T-cell (primary cell): ENCODE results near the gene BSND. TPM values are rescaled to one million over a fixed set of nuclear protein-coding genes. Genes with fewer than 3 reads are reported as not detected.

Experiments used
- ATAC-seq, 4 experiments: fragments of 200-7000 bp in 3 of 4; fragments of 150-1000 bp in 1 of 4; cut with Tn5 transposase; replicated peaks in 1 of 4; 1 replicate in 3 of 4; 2 replicates in 1 of 4; pipeline ENCODE4 v1.10.0; 2021; ENCODE audit warnings: moderate library complexity in 3 of 4, mild to moderate bottlenecking in 2 of 4, moderate number of reproducible peaks in 1 of 4
- CTCF ChIA-PET, 2 donors: fragments of 300-600 bp; sonication (Branson Sonifier 250); formaldehyde crosslinking; loops; one replicate each; lab custom pipeline; 2022; ENCODE audit warnings: antibody characterized with exemption in 2 of 2; lab: Charles Lee
- POLR2A ChIA-PET, 2 donors: fragments of 300-600 bp; sonication (Branson Sonifier 250); formaldehyde crosslinking; loops; one replicate each; lab custom pipeline; 2022; ENCODE audit warnings: antibody characterized with exemption in 2 of 2; lab: Charles Lee
- DNase-seq, 35 experiments: peaks; one replicate each; pipeline versions ENCODE4 v3.0.0 to v3.0.0-alpha.2; 2013 to 2023
- H3K27ac ChIP-seq: one replicate; pipeline ENCODE4 v1.5.1; 2013; ENCODE audit warnings: low read length
- H3K27me3 ChIP-seq, 2 experiments: replicated peaks in 1 of 2; 1 replicate in 1 of 2; 2 replicates in 1 of 2; pipeline versions ENCODE4 v1.6.1 to v1.7.0; 2013; ENCODE audit warnings: low read length in 1 of 2, mixed read lengths in 1 of 2; ENCODE audit not compliant: control insufficient read depth in 2 of 2, insufficient read depth in 2 of 2; ENCODE audit errors: extremely low read depth in 1 of 2
- H3K36me3 ChIP-seq, 2 donors: 1 replicate in 1 of 2; 2 replicates in 1 of 2; pipeline versions ENCODE4 v1.6.1 to v1.7.0; 2013; ENCODE audit warnings: low read length in 1 of 2; ENCODE audit not compliant: control insufficient read depth in 2 of 2, insufficient read depth in 1 of 2; ENCODE audit errors: extremely low read depth in 1 of 2
- H3K4me1 ChIP-seq, 2 experiments: 1 replicate in 1 of 2; 2 replicates in 1 of 2; pipeline versions ENCODE4 v1.6.1 to v1.7.0; 2013; ENCODE audit warnings: low read length in 2 of 2, mixed read lengths in 1 of 2; ENCODE audit not compliant: insufficient read depth in 2 of 2, control insufficient read depth in 1 of 2; ENCODE audit errors: extremely low read depth in 1 of 2
- H3K4me3 ChIP-seq, 2 donors: 1 replicate in 1 of 2; 2 replicates in 1 of 2; pipeline versions ENCODE4 v1.5.1 to v1.7.0; 2013; ENCODE audit warnings: mild to moderate bottlenecking in 2 of 2, low read length in 1 of 2, moderate library complexity in 1 of 2; ENCODE audit not compliant: control insufficient read depth in 1 of 2; ENCODE audit errors: extremely low read depth in 1 of 2
- H3K9me3 ChIP-seq: 2 replicates; pipeline ENCODE4 v1.7.0; 2013
- H3K27ac Mint-ChIP-seq, 2 donors: one replicate each; pipeline ENCODE4 v1.8.0; 2020 to 2021; ENCODE audit warnings: mild to moderate bottlenecking in 2 of 2, mixed read lengths in 2 of 2
- H3K27me3 Mint-ChIP-seq, 2 donors: one replicate each; pipeline ENCODE4 v1.8.0; 2021 to 2022; ENCODE audit warnings: mixed read lengths in 2 of 2
- H3K36me3 Mint-ChIP-seq: one replicate; pipeline ENCODE4 v1.8.0; 2021; ENCODE audit warnings: mixed read lengths
- H3K4me1 Mint-ChIP-seq, 3 donors: one replicate each; pipeline ENCODE4 v1.8.0; 2020 to 2022; ENCODE audit warnings: mixed read lengths in 3 of 3, mild to moderate bottlenecking in 1 of 3
- H3K4me3 Mint-ChIP-seq, 3 donors: one replicate each; pipeline ENCODE4 v1.8.0; 2020 to 2022; ENCODE audit warnings: mild to moderate bottlenecking in 3 of 3, mixed read lengths in 3 of 3, moderate library complexity in 3 of 3
- H3K9me3 Mint-ChIP-seq, 3 donors: one replicate each; pipeline ENCODE4 v1.8.0; 2020 to 2022; ENCODE audit warnings: mixed read lengths in 3 of 3
- WGBS: methylation state at CpG from one replicate; pipeline ENCODE4 v1.1.5; 2013; ENCODE audit warnings: missing lambda C conversion rate; ENCODE audit not compliant: insufficient coverage; 5-methylcytosine and 5-hydroxymethylcytosine counted together
- total RNA-seq, 35 experiments: library from RNA in 6 of 35; stranded (reverse) in 6 of 35; fragments of 120-200 nt in 1 of 35; gene quantifications; one replicate each; pipeline versions ENCODE4 v1.2.1 to v1.2.4 and lab custom pipeline; 2013 to 2026

The BSND gene
- total RNA-seq, result not detected
- not detected for total RNA-seq (2013)
- total RNA-seq (lab: John Stamatoyannopoulos, UW), result 0 to 0.12 (median 0) reads per million in 29 experiments

DNA sequence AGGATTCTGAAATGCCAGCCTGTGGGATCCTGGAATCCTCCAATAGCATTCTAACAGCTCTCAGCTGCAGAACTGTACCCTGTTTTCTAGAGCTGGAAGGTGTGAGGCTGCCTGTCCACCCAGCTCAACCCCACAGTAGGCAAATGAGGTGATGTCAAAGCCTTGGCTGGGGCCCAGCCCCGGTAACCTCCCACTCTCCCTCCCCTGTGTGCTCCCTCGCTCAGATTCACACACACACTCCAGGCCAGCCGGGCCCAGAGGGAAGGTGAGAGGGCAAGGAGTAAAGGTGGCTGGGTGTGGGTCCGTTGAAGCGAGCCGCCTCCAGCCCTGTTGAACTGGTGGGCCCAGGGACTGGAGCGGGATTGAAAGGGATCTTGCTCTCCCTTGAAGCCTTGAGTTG, at the start of gene BSND:
BSND (plus strand) TSS at position 257 of the 400 bp plus-strand sequence. CDS start 254 bp downstream, outside the sequence.
- Mint-ChIP-seq H3K27ac (no peak within 1 kb of the TSS), H3K4me3 (no peak within 1 kb of the TSS), H3K27me3 (peaks cover 29 to 44% of the 10 kb centered on the region in 2 donors), H3K4me1 (peaks cover 24 to 26% (median 25%) of the 10 kb centered on the region in 3 donors), H3K36me3 (no peaks in the 10 kb centered on the region), H3K9me3 (no peaks in the 10 kb centered on the region)
- Histone ChIP-seq H3K4me1 (peaks cover 0 to 27% of the 10 kb centered on the region in 2 experiments), H3K9me3 (no peaks in the 10 kb centered on the region), H3K4me3 (no peak within 1 kb of the TSS), H3K27me3 (peaks cover 7 to 67% of the 10 kb centered on the region in 2 experiments), H3K27ac (no peak within 1 kb of the TSS), H3K36me3 (no peaks in the 10 kb centered on the region)
- 95% methylated on average over 4 of the region's 7 CpGs for WGBS
- ChIA-PET POLR2A (no interaction called here), CTCF (interaction anchor here in 1 of 2 donors (1.0 kb wide), 1 partner anchor 54 kb away, joined by 3 read pairs; no protein-coding TSS in a partner anchor)
- ATAC-seq, result no peak
- no peak for DNase-seq

DNA sequence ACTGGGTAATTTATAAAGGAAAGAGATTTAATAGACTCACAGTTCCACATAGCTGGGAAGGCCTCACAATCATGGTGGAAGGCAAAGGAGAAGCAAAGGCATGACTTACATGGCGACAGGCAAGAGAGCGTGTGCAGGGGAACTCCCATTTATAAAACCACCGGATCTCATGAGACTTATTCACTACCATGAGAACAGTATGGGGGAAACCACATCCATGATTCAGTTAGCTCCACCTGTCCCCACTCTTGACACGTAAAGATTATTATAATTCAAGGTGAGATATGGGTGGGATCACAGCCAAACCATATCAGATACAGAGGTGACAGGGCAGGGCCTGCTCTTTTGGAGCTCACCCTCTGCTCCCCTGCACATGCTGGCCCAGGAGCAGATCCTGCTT, 49.7 kb upstream of the BSND start:
- peak in 1 of 4 experiments; percentile 16 for ATAC-seq
- Mint-ChIP-seq H3K27me3 (peaks cover 5 to 6% of the 10 kb centered on the region in 2 donors), H3K4me3 (no peak overlapping the region), H3K36me3 (no peaks in the 10 kb centered on the region), H3K27ac (no peak overlapping the region), H3K4me1 (peaks cover 11 to 23% (median 18%) of the 10 kb centered on the region in 3 donors), H3K9me3 (no peaks in the 10 kb centered on the region)
- no peak overlapping the region for H3K4me3 ChIP-seq
- POLR2A ChIA-PET, result no interaction called here
- H3K9me3 ChIP-seq, result no peaks in the 10 kb centered on the region
- CTCF ChIA-PET, result interaction anchor here in 1 of 2 donors (1.0 to 2.0 kb wide), 3 partner anchors 10 to 73 kb away, joined by 3 to 7 read pairs (median 4); no protein-coding TSS in a partner anchor
- WGBS, result 60% methylated on average over 1 of the region's 4 CpGs
- H3K27ac ChIP-seq, result no peak overlapping the region
- H3K4me1 ChIP-seq, result peaks cover 0 to 12% of the 10 kb centered on the region in 2 experiments
- DNase-seq, result peak in 1 of 35 experiments; percentile 27
- peaks cover 0 to 11% of the 10 kb centered on the region in 2 experiments for H3K27me3 ChIP-seq
- H3K36me3 ChIP-seq, result no peaks in the 10 kb centered on the region

DNA sequence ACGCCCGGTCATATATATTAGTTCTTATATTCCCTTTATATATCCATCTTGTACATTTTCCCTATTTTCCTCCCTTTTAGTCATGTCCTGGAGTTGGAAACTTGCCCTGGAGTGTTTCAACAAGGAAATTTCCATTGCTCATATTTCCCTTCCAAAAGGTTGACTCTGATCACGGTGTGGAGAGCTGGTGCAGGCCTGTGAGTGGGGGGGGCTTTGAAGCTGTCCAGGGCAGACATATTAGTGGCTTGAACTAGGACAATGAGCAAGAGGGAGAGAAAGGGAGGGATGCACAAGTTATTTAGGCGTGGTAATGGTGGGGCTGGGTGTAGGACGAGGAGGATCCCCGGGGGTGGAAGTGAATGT, 48.7 kb upstream of the BSND start:
- ATAC-seq (no peak), DNase-seq (no peak)
- H3K9me3 ChIP-seq, result no peaks in the 10 kb centered on the region
- H3K4me1 Mint-ChIP-seq, result peaks cover 9 to 22% (median 15%) of the 10 kb centered on the region in 3 donors
- H3K27ac Mint-ChIP-seq, result no peak overlapping the region
- CTCF ChIA-PET, result interaction anchor here (0.5 to 2.0 kb wide), 5 partner anchors 10 to 420 kb away, joined by 3 to 8 read pairs (median 6); no protein-coding TSS in a partner anchor
- H3K36me3 ChIP-seq, result no peaks in the 10 kb centered on the region
- 76% methylated on average over 5 of the region's 6 CpGs for WGBS
- POLR2A ChIA-PET, result no interaction called here
- peaks cover 0 to 6% of the 10 kb centered on the region in 2 experiments for H3K27me3 ChIP-seq
- H3K9me3 Mint-ChIP-seq, result no peaks in the 10 kb centered on the region
- no peaks in the 10 kb centered on the region for H3K36me3 Mint-ChIP-seq
- peaks cover 7 to 9% of the 10 kb centered on the region in 2 donors for H3K27me3 Mint-ChIP-seq
- H3K4me1 ChIP-seq, result peaks cover 0 to 12% of the 10 kb centered on the region in 2 experiments
- H3K4me3 ChIP-seq, result no peak overlapping the region
- no peak overlapping the region for H3K27ac ChIP-seq
- H3K4me3 Mint-ChIP-seq, result peak overlapping the region in 1 of 3 donors; percentile 27

DNA sequence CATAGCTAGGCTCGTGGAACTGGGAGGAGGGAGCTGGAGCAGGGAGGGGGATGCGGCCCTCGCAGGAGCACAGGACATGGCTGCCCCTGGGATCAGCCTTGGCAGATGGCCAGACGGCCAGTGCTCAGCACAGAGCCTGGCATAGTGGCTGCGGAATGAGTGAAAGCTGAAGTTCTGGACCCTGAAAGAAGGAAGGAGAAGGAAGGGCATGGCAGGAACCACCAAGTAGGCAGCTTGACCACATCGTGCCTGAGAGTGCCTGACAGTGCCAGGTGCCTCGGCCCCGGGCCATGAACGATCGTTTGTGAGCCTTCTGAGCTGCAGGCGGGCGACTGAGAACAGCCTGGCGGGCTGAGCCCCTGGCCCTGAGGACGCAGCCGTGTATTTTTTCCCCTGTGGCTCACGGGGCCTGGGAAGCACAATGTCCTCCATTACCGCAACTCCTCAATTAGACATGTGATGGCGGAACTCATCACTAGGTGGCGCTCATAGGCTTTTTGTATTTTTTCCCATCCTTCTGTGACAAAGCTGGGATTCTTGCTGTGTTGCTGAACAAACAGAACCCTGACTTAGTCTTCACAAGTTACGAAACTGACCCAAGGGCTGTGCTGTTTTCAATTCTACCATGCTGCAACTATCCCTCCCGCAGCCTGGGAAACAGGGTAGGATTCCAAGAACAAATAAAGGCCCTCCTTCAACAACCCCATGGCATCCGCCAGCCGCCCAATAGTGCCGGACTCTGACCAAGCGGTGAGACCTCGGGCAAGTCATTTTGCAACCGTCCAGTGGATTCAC, 48.2 kb upstream of the BSND start:
- ChIA-PET POLR2A (no interaction called here), CTCF (interaction anchor here (0.5 to 2.0 kb wide), 6 partner anchors 10 to 420 kb away, joined by 3 to 8 read pairs (median 5); no protein-coding TSS in a partner anchor)
- Mint-ChIP-seq H3K27ac (no peak overlapping the region), H3K36me3 (no peaks in the 10 kb centered on the region), H3K27me3 (peaks cover 9 to 10% of the 10 kb centered on the region in 2 donors), H3K4me3 (peak overlapping the region in 1 of 3 donors; percentile 27), H3K9me3 (no peaks in the 10 kb centered on the region), H3K4me1 (peaks cover 7 to 17% (median 9%) of the 10 kb centered on the region in 3 donors)
- peak in 2 of 4 experiments; percentile 20 to 50 for ATAC-seq
- Histone ChIP-seq H3K4me1 (peaks cover 0 to 7% of the 10 kb centered on the region in 2 experiments), H3K27ac (no peak overlapping the region), H3K27me3 (peaks cover 0 to 6% of the 10 kb centered on the region in 2 experiments), H3K4me3 (peak overlapping the region in 1 of 2 donors; percentile 17), H3K36me3 (no peaks in the 10 kb centered on the region), H3K9me3 (no peaks in the 10 kb centered on the region)
- 49% methylated on average over 26 of the region's 27 CpGs for WGBS
- peak in 22 of 35 experiments; percentile 3 to 70 (median 28) for DNase-seq

GRCh38 chr1:54951810-54952226, 46.9 kb upstream of the BSND start:
- WGBS, result 89% methylated on average over 3 of the region's 4 CpGs
- Mint-ChIP-seq H3K27me3 (peaks cover 10% of the 10 kb centered on the region in 2 donors), H3K36me3 (no peaks in the 10 kb centered on the region), H3K4me1 (peaks cover 7 to 15% (median 9%) of the 10 kb centered on the region in 3 donors), H3K27ac (no peak overlapping the region), H3K4me3 (no peak overlapping the region), H3K9me3 (no peaks in the 10 kb centered on the region)
- ATAC-seq, result no peak
- no peaks in the 10 kb centered on the region for H3K9me3 ChIP-seq
- peaks cover 0 to 6% of the 10 kb centered on the region in 2 experiments for H3K27me3 ChIP-seq
- DNase-seq, result no peak
- H3K4me3 ChIP-seq, result no peak overlapping the region
- POLR2A ChIA-PET, result no interaction called here
- CTCF ChIA-PET, result interaction anchor here (0.6 to 1.0 kb wide), 3 partner anchors 33 to 1930 kb away, joined by 3 to 5 read pairs (median 3); no protein-coding TSS in a partner anchor
- no peak overlapping the region for H3K27ac ChIP-seq
- no peaks in the 10 kb centered on the region for H3K36me3 ChIP-seq
- H3K4me1 ChIP-seq, result peaks cover 0 to 5% of the 10 kb centered on the region in 2 experiments
